IMR-90 (cell line): Measurements from ENCODE around the gene PSD. TPM values are rescaled to one million over a fixed set of nuclear protein-coding genes. Genes with fewer than 3 reads are reported as not detected.

Experiments used
- ATAC-seq: fragments of 200-7000 bp; cut with Tn5 transposase; 2 replicates; pipeline ENCODE4 v1.9.1; 2020; ENCODE audit warnings: low read depth, mild to moderate bottlenecking, moderate library complexity
- BruUV-seq: library from RNA; stranded (reverse); fragments of 400-500 nt; replicated peaks from 2 replicates; lab custom pipeline; 2021; lab: Mats Ljungman, UMichigan
- CTCF ChIA-PET: fragments of 300-600 bp; formaldehyde crosslinking; extraction: SDS; loops from one replicate; lab custom pipeline; 2021; ENCODE audit warnings: antibody characterized with exemption; lab: Yijun Ruan, JAX
- POLR2A ChIA-PET: fragments of 300-600 bp; sonication (Branson Sonifier 250); formaldehyde crosslinking; loops from one replicate; lab custom pipeline; 2022; ENCODE audit warnings: antibody characterized with exemption; ENCODE audit not compliant: unreplicated experiment; lab: Charles Lee
- DNase-seq: peaks from one replicate; pipeline ENCODE4 v3.0.0; 2013
- H2AFZ ChIP-seq: replicated peaks from 2 replicates; pipeline ENCODE3; 2013; ENCODE audit warnings: low read length, mild to moderate bottlenecking; ENCODE audit not compliant: poor library complexity
- H2AK5ac ChIP-seq: 2 replicates; pipeline ENCODE4 v1.6.1; 2013; ENCODE audit warnings: low read depth, low read length, inconsistent platforms
- H2AK9ac ChIP-seq: replicated peaks from 2 replicates; pipeline ENCODE3; 2013; ENCODE audit warnings: mild to moderate bottlenecking, low read depth, low read length, moderate library complexity; ENCODE audit not compliant: poor library complexity
- H2BK120ac ChIP-seq: 2 replicates; pipeline ENCODE4 v1.6.1; 2013; ENCODE audit warnings: low read depth, low read length, inconsistent platforms
- H2BK15ac ChIP-seq: 3 replicates; pipeline ENCODE4 v1.6.1; 2013; ENCODE audit warnings: low read depth, low read length, inconsistent platforms
- H2BK20ac ChIP-seq: 2 replicates; pipeline ENCODE4 v1.6.1; 2013; ENCODE audit warnings: low read depth, mild to moderate bottlenecking, inconsistent platforms, low read length, moderate library complexity
- H2BK5ac ChIP-seq: 2 replicates; pipeline ENCODE4 v1.6.1; 2013; ENCODE audit warnings: mild to moderate bottlenecking, low read depth, low read length, inconsistent platforms; ENCODE audit not compliant: poor library complexity, severe bottlenecking
- H3K14ac ChIP-seq: replicated peaks from 2 replicates; pipeline ENCODE4 v1.6.1; 2013; ENCODE audit warnings: low read depth, low read length, inconsistent platforms
- H3K18ac ChIP-seq: 2 replicates; pipeline ENCODE4 v1.6.1; 2013; ENCODE audit warnings: low read depth, low read length, control low read depth
- H3K23ac ChIP-seq: 2 replicates; pipeline ENCODE4 v1.6.1; 2013; ENCODE audit warnings: low read depth, low read length, inconsistent platforms
- H3K27ac ChIP-seq: 2 replicates; pipeline ENCODE4 v1.5.1; 2013; ENCODE audit warnings: mild to moderate bottlenecking, control low read depth, low read length; ENCODE audit not compliant: insufficient read depth
- H3K27me3 ChIP-seq: 2 replicates; pipeline ENCODE4 v1.6.1; 2013; ENCODE audit warnings: low read length; ENCODE audit not compliant: control insufficient read depth, insufficient read depth
- H3K36me3 ChIP-seq: 2 replicates; pipeline ENCODE4 v1.6.1; 2013; ENCODE audit warnings: low read length, mixed read lengths; ENCODE audit not compliant: control insufficient read depth, insufficient read depth
- H3K4ac ChIP-seq: 2 replicates; pipeline ENCODE4 v1.6.1; 2013; ENCODE audit warnings: low read depth, low read length, inconsistent platforms
- H3K4me1 ChIP-seq: 2 replicates; pipeline ENCODE4 v1.6.1; 2013; ENCODE audit warnings: low read length, mixed read lengths; ENCODE audit not compliant: control insufficient read depth, insufficient read depth
- H3K4me2 ChIP-seq: 2 replicates; pipeline ENCODE4 v1.6.1; 2013; ENCODE audit warnings: low read depth, mild to moderate bottlenecking, control low read depth, low read length, moderate library complexity
- H3K4me3 ChIP-seq: 2 replicates; pipeline ENCODE4 v1.5.1; 2013; ENCODE audit warnings: low read depth, mild to moderate bottlenecking, control low read depth, low read length, moderate library complexity; ENCODE audit not compliant: insufficient read depth
- H3K56ac ChIP-seq: 2 replicates; pipeline ENCODE4 v1.6.1; 2013; ENCODE audit warnings: low read length, inconsistent platforms; ENCODE audit not compliant: insufficient read depth; ENCODE audit errors: extremely low read depth
- H3K79me1 ChIP-seq, 2 experiments: 2 replicates each; pipeline ENCODE4 v1.6.1; 2013; ENCODE audit warnings: low read length in 2 of 2, inconsistent platforms in 1 of 2, low read depth in 1 of 2
- H3K9ac ChIP-seq: 2 replicates; pipeline ENCODE4 v1.6.1; 2013; ENCODE audit warnings: low read depth, low read length, control low read depth
- H3K9me1 ChIP-seq: 2 replicates; pipeline ENCODE4 v1.6.1; 2013; ENCODE audit warnings: low read length, inconsistent platforms; ENCODE audit not compliant: insufficient read depth
- H3K9me3 ChIP-seq: 2 replicates; pipeline ENCODE4 v1.6.1; 2013; ENCODE audit warnings: low read length; ENCODE audit not compliant: control insufficient read depth, insufficient read depth
- H4K20me1 ChIP-seq: 2 replicates; pipeline ENCODE4 v1.6.1; 2013; ENCODE audit warnings: low read length, inconsistent platforms; ENCODE audit not compliant: insufficient read depth
- H4K5ac ChIP-seq: 2 replicates; pipeline ENCODE4 v1.6.1; 2013; ENCODE audit warnings: mild to moderate bottlenecking, low read depth, low read length, control low read depth
- H4K8ac ChIP-seq, 2 experiments: 2 replicates each; pipeline ENCODE4 v1.6.1; 2013; ENCODE audit warnings: low read depth in 2 of 2, low read length in 2 of 2, control low read depth in 1 of 2, inconsistent platforms in 1 of 2
- H4K91ac ChIP-seq: 2 replicates; pipeline ENCODE4 v1.6.1; 2013; ENCODE audit warnings: low read depth, low read length, inconsistent platforms; ENCODE audit not compliant: insufficient read depth
- BHLHE40 ChIP-seq: fragments of 150-350 bp; IDR thresholded peaks from 2 replicates; pipeline ENCODE4 v1.6.1; 2016; ENCODE audit warnings: mild to moderate bottlenecking, low read depth, low read length
- FOS ChIP-seq: fragments of 150-350 bp; IDR thresholded peaks from 2 replicates; pipeline ENCODE4 v1.6.1; 2016; ENCODE audit warnings: low read depth, low read length
- MXI1 ChIP-seq: IDR thresholded peaks from 2 replicates; pipeline ENCODE4 v1.6.1; 2012; ENCODE audit warnings: low read depth, mild to moderate bottlenecking, low read length, moderate library complexity, borderline replicate concordance
- NFE2L2 ChIP-seq: fragments of 150-350 bp; IDR thresholded peaks from 2 replicates; pipeline ENCODE4 v1.6.1; 2016; ENCODE audit warnings: low read depth, mild to moderate bottlenecking, low read length
- RAD21 ChIP-seq: IDR thresholded peaks from 2 replicates; pipeline ENCODE4 v1.6.1; 2012; ENCODE audit warnings: low read length, improper control_type of control experiment
- RCOR1 ChIP-seq: IDR thresholded peaks from 2 replicates; pipeline ENCODE4 v1.6.1; 2012; ENCODE audit warnings: mild to moderate bottlenecking, low read length, improper control_type of control experiment; ENCODE audit not compliant: insufficient replicate concordance
- WGBS, 2 experiments: methylation state at CpG; one replicate each; pipeline versions ENCODE4 v1.1.5 to v1.1.7; 2013; ENCODE audit warnings: missing lambda C conversion rate in 2 of 2; ENCODE audit not compliant: insufficient read length in 1 of 2; ENCODE audit errors: extremely low coverage in 2 of 2; 5-methylcytosine and 5-hydroxymethylcytosine counted together
- dilution Hi-C: fragments of 300-500 bp; cut with HindIII; formaldehyde crosslinking; loops from one replicate; pipeline ENCODE4 v1.14.3; 2018; ENCODE audit warnings: low sequenced_read_pairs; ENCODE audit not compliant: unreplicated experiment
- in situ Hi-C: fragments of 300-500 bp; cut with MboI; formaldehyde crosslinking; loops from 3 replicates; pipeline ENCODE4 v1.14.3; 2019; ENCODE audit warnings: low sequenced_read_pairs, inconsistent platforms, mixed read lengths
- intact Hi-C: fragments of 100-400 bp; cut with micrococcal nuclease; formaldehyde crosslinking; loops from 2 replicates; pipeline ENCODE4 v1.10.0; 2022
- polyA plus RNA-seq, 3 experiments: library from polyadenylated mRNA; depleted of rRNA; stranded (reverse); fragments of >200 nt; gene quantifications; 2 replicates each; pipeline ENCODE4 v1.2.3, GENCODE V29; 2012; ENCODE audit warnings: low replicate concordance in 1 of 3
- total RNA-seq: library from RNA; depleted of rRNA; stranded (reverse); fragments of >200 nt; gene quantifications from 2 replicates; pipeline ENCODE4 v1.2.3, GENCODE V29; 2012
- TF ChIP-seq, protein P1 (sequence below): fragments of 150-350 bp; IDR thresholded peaks from 2 replicates; pipeline ENCODE4 v1.6.1; 2017; ENCODE audit warnings: mild to moderate bottlenecking, antibody characterized with exemption, low read length, low read depth
- TF ChIP-seq, protein P2 (sequence below): conservative IDR thresholded peaks from 2 replicates; pipeline ENCODE4 v1.5.1; 2012; ENCODE audit warnings: mild to moderate bottlenecking, low read depth, low read length, improper control_type of control experiment

PSD gene
- total and polyA plus RNA-seq, 2 of the 4 experiments (the other 2 are of a cell fraction): 2.0 to 4.4 TPM

DNA sequence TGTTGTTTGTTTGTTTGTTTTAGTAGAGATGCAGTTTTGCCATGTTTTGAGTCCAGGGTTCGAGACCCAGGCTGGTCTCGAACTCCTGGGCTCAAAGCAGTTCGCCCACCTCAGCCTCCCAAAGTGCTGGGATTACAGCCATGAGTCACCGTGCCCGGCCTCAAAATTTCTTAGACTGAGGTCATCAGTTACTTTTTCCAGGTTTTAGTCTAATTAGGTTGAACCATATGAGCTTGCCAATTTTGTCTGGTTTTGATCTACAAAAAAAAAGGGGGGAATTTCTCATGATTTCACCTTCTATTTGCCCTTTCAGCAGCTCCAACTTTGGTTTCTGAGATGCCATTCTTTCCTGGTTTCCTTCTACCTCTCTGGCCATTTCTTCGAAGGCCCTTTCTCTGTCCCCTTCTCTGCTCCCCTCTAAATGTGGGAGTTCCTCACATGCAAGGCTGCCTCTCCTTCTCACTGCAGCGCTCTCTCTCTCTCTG is 8.3 kb upstream of the PSD start:
- H2BK120ac ChIP-seq: no peak overlapping the region
- no peaks in the 10 kb centered on the region for H4K20me1 ChIP-seq
- no peak overlapping the region for H3K56ac ChIP-seq
- no peak overlapping the region for H3K4me3 ChIP-seq
- H3K23ac ChIP-seq: no peak overlapping the region
- CTCF ChIA-PET: no interaction called here
- no peak overlapping the region for H2AK5ac ChIP-seq
- H3K4me2 ChIP-seq: no peak overlapping the region
- H4K8ac ChIP-seq: no peak overlapping the region
- no peak overlapping the region for H3K9ac ChIP-seq
- no peak overlapping the region for H2BK5ac ChIP-seq
- H3K18ac ChIP-seq: no peak overlapping the region
- dilution Hi-C loops: no loop called here
- intact Hi-C loops: no loop called here
- no peak overlapping the region for H2BK20ac ChIP-seq
- in situ Hi-C loops: no loop called here
- no peaks in the 10 kb centered on the region for H3K9me3 ChIP-seq
- no peak overlapping the region for H4K91ac ChIP-seq
- POLR2A ChIA-PET: no interaction called here
- no peak overlapping the region for H3K27ac ChIP-seq
- no peaks in the 10 kb centered on the region for H3K27me3 ChIP-seq
- peaks cover 6 to 56% of the 10 kb centered on the region in 2 experiments for H3K79me1 ChIP-seq
- no peak overlapping the region; the same call in 1 of the 2 replicates for H3K14ac ChIP-seq
- TF ChIP-seq RAD21 (no peak), NFE2L2 (no peak), FOS (peak; percentile 8; the same call in 1 of the 2 replicates), RCOR1 (no peak), MXI1 (no peak), BHLHE40 (no peak)
- TF ChIP-seq, protein P1, sequence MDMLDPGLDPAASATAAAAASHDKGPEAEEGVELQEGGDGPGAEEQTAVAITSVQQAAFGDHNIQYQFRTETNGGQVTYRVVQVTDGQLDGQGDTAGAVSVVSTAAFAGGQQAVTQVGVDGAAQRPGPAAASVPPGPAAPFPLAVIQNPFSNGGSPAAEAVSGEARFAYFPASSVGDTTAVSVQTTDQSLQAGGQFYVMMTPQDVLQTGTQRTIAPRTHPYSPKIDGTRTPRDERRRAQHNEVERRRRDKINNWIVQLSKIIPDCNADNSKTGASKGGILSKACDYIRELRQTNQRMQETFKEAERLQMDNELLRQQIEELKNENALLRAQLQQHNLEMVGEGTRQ: no peak
- TF ChIP-seq, protein P2, sequence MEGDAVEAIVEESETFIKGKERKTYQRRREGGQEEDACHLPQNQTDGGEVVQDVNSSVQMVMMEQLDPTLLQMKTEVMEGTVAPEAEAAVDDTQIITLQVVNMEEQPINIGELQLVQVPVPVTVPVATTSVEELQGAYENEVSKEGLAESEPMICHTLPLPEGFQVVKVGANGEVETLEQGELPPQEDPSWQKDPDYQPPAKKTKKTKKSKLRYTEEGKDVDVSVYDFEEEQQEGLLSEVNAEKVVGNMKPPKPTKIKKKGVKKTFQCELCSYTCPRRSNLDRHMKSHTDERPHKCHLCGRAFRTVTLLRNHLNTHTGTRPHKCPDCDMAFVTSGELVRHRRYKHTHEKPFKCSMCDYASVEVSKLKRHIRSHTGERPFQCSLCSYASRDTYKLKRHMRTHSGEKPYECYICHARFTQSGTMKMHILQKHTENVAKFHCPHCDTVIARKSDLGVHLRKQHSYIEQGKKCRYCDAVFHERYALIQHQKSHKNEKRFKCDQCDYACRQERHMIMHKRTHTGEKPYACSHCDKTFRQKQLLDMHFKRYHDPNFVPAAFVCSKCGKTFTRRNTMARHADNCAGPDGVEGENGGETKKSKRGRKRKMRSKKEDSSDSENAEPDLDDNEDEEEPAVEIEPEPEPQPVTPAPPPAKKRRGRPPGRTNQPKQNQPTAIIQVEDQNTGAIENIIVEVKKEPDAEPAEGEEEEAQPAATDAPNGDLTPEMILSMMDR: no peak
- 90% methylated on average over 3 of the region's 7 CpGs; no CpG with 5 or more reads in 1 of the 2 experiments for WGBS, 2 experiments
- H2AFZ ChIP-seq: no peak overlapping the region
- peak; percentile 42 for DNase-seq
- no peak overlapping the region for H4K5ac ChIP-seq
- peaks cover 6% of the 10 kb centered on the region; the same call in 1 of the 2 replicates for H3K36me3 ChIP-seq
- no peak for ATAC-seq
- no peak overlapping the region for H3K4ac ChIP-seq
- peaks cover 9% of the 10 kb centered on the region for H3K4me1 ChIP-seq
- no peak overlapping the region for H2BK15ac ChIP-seq
- BruUV-seq: no TSS peak
- 0 out of 2 replicates have a peak, but pooled peaks cover 4% of the 10 kb centered on the region for H3K9me1 ChIP-seq
- H2AK9ac ChIP-seq: no peak overlapping the region
